IMR-90 (cell line): ENCODE data around the gene ACOXL.

Experiments used
- MXI1 ChIP-seq: IDR thresholded peaks from 2 replicates; pipeline ENCODE4 v1.6.1; 2012; ENCODE audit warnings: low read depth, mild to moderate bottlenecking, low read length, moderate library complexity, borderline replicate concordance
- POLR2A ChIP-seq: IDR thresholded peaks from 2 replicates; pipeline ENCODE4 v1.6.1; 2012; ENCODE audit warnings: mild to moderate bottlenecking, low read depth, low read length
- SMC3 ChIP-seq: fragments of 150-350 bp; IDR thresholded peaks from 2 replicates; pipeline ENCODE4 v1.6.1; 2016; ENCODE audit warnings: low read depth, mild to moderate bottlenecking, antibody characterized with exemption, low read length, moderate library complexity
- TF ChIP-seq, protein P1 (sequence below): conservative IDR thresholded peaks from 2 replicates; pipeline ENCODE4 v1.5.1; 2012; ENCODE audit warnings: mild to moderate bottlenecking, low read depth, low read length, improper control_type of control experiment
- TF ChIP-seq, protein P2 (sequence below): fragments of 150-350 bp; IDR thresholded peaks from 2 replicates; pipeline ENCODE4 v1.6.1; 2016; ENCODE audit warnings: low read depth, mild to moderate bottlenecking, low read length, moderate library complexity, borderline replicate concordance

DNA sequence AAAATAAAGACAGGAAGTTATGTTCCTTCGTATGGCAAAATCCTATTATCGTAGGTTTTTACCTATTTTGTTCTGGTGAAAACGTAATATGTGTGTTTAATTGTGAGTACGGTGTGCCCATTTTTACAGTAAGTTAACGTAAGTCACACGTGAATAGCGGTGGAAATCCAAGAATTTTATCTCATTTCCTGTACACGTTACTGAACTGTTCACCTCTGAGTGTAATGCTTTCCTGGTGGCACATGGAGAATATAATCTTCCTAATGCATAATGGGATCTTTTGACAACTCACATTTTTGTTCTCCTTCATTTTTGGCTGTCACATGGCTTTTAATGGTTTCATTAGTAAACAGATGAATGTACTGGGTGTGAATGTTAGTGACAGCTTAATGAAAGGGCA lies 416.6 kb downstream of the ACOXL start:
- TF ChIP-seq POLR2A (no peak), MXI1 (no peak), SMC3 (no peak)
- TF ChIP-seq, protein P1, sequence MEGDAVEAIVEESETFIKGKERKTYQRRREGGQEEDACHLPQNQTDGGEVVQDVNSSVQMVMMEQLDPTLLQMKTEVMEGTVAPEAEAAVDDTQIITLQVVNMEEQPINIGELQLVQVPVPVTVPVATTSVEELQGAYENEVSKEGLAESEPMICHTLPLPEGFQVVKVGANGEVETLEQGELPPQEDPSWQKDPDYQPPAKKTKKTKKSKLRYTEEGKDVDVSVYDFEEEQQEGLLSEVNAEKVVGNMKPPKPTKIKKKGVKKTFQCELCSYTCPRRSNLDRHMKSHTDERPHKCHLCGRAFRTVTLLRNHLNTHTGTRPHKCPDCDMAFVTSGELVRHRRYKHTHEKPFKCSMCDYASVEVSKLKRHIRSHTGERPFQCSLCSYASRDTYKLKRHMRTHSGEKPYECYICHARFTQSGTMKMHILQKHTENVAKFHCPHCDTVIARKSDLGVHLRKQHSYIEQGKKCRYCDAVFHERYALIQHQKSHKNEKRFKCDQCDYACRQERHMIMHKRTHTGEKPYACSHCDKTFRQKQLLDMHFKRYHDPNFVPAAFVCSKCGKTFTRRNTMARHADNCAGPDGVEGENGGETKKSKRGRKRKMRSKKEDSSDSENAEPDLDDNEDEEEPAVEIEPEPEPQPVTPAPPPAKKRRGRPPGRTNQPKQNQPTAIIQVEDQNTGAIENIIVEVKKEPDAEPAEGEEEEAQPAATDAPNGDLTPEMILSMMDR = no peak
- TF ChIP-seq, protein P2, sequence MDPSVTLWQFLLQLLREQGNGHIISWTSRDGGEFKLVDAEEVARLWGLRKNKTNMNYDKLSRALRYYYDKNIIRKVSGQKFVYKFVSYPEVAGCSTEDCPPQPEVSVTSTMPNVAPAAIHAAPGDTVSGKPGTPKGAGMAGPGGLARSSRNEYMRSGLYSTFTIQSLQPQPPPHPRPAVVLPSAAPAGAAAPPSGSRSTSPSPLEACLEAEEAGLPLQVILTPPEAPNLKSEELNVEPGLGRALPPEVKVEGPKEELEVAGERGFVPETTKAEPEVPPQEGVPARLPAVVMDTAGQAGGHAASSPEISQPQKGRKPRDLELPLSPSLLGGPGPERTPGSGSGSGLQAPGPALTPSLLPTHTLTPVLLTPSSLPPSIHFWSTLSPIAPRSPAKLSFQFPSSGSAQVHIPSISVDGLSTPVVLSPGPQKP = no peak
